Left ventricle myocardium inferior (tissue), 1 donor: ENCODE measurements around the gene PTBP2. TPM values are rescaled to one million over a fixed set of nuclear protein-coding genes. Genes with fewer than 3 reads are reported as not detected.

ENCODE experiments used
- DNase-seq: peaks from one replicate; pipeline ENCODE4 v3.0.0-alpha.2; 2020
- H3K27ac ChIP-seq: fragments of 200-600 bp; replicated peaks from 2 replicates; pipeline ENCODE4 v1.8.0; 2021
- H3K27me3 ChIP-seq: fragments of 200-600 bp; 2 replicates; pipeline ENCODE4 v1.8.0; 2021; ENCODE audit warnings: low read depth
- H3K36me3 ChIP-seq: fragments of 200-600 bp; 2 replicates; pipeline ENCODE4 v1.8.0; 2021
- H3K4me1 ChIP-seq: fragments of 200-600 bp; 2 replicates; pipeline ENCODE4 v1.8.0; 2021
- H3K4me3 ChIP-seq: fragments of 200-600 bp; 2 replicates; pipeline ENCODE4 v1.8.0; 2021; ENCODE audit warnings: mild to moderate bottlenecking, moderate library complexity
- H3K9me3 ChIP-seq: fragments of 200-600 bp; replicated peaks from 2 replicates; pipeline ENCODE4 v1.8.0; 2021
- intact Hi-C: fragments of 100-400 bp; cut with micrococcal nuclease; formaldehyde crosslinking; loops from one replicate; pipeline ENCODE4 v1.11.0; 2022
- total RNA-seq: library from RNA; stranded (reverse); fragmentation: NEBNext Ultra II Directional; extraction: Animal tissue kit (Norgen Biotek cat#: 25700); gene quantifications from one replicate; pipeline ENCODE4 v1.2.1, GENCODE V29; 2021
- TF ChIP-seq, protein P1 (sequence below): fragments of 200-600 bp; IDR thresholded peaks from 2 replicates; pipeline ENCODE4 v1.8.0; 2021; ENCODE audit warnings: antibody characterized with exemption, mild to moderate bottlenecking, borderline replicate concordance
- donor health status: DM: no; HTN: yes; CAD: no; lungs with severe emphysema.

The PTBP2 gene
- total RNA-seq, 1 donor from 2014 or later, result 10.3 TPM

GRCh38 chr1:96727860-96728259 lies 6.3 kb downstream of the PTBP2 start:
- H3K9me3 ChIP-seq, result no peaks in the 10 kb centered on the region
- DNase-seq, result no peak
- peaks cover 13% of the 10 kb centered on the region for H3K36me3 ChIP-seq
- H3K4me1 ChIP-seq, result peaks cover 57% of the 10 kb centered on the region
- no peaks in the 10 kb centered on the region for H3K27me3 ChIP-seq
- H3K27ac ChIP-seq, result no peak overlapping the region
- H3K4me3 ChIP-seq, result no peak overlapping the region
- TF ChIP-seq, protein P1, sequence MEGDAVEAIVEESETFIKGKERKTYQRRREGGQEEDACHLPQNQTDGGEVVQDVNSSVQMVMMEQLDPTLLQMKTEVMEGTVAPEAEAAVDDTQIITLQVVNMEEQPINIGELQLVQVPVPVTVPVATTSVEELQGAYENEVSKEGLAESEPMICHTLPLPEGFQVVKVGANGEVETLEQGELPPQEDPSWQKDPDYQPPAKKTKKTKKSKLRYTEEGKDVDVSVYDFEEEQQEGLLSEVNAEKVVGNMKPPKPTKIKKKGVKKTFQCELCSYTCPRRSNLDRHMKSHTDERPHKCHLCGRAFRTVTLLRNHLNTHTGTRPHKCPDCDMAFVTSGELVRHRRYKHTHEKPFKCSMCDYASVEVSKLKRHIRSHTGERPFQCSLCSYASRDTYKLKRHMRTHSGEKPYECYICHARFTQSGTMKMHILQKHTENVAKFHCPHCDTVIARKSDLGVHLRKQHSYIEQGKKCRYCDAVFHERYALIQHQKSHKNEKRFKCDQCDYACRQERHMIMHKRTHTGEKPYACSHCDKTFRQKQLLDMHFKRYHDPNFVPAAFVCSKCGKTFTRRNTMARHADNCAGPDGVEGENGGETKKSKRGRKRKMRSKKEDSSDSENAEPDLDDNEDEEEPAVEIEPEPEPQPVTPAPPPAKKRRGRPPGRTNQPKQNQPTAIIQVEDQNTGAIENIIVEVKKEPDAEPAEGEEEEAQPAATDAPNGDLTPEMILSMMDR, result no peak
- intact Hi-C loops, result no loop called here

DNA sequence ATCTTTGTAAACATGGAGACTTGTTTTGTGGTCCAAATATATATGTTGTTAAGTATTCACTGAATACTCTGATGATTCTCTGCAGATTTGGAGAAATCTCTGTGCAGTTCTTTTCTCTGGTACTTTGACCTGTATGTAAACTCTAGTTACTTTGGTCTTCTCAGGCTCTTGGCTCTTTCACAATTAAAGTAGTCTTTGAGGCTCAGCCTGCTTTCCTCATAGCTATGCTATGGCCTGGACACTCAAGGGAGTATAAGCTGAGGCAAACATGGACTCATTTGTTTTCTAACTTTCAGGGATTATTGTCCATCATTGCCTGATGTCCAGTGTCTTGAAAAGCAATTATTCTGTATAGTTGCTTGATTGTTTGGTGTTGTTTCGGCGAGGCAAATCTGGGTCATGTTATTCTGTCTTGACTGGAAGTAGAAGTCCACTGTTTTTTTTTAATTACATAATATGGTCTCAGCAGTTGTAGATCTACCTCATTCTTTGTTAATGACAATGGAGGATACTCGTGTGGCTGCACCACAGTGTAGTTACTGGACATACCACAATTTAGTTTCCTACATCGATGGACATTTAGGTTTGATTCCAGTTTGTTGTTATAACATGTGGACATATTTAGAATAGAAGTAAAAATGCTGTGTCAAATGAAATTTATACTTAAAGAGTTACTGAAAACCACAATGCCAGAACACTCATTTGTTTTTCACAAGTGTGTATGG lies 9.2 kb downstream of the PTBP2 start:
- peaks cover 20% of the 10 kb centered on the region for H3K36me3 ChIP-seq
- intact Hi-C loops, result no loop called here
- no peak for DNase-seq
- TF ChIP-seq, protein P1, result no peak
- H3K4me3 ChIP-seq, result no peak overlapping the region
- no peaks in the 10 kb centered on the region for H3K27me3 ChIP-seq
- H3K4me1 ChIP-seq, result peaks cover 37% of the 10 kb centered on the region
- H3K9me3 ChIP-seq, result peaks cover 3% of the 10 kb centered on the region
- H3K27ac ChIP-seq, result peak overlapping the region; percentile 2

DNA sequence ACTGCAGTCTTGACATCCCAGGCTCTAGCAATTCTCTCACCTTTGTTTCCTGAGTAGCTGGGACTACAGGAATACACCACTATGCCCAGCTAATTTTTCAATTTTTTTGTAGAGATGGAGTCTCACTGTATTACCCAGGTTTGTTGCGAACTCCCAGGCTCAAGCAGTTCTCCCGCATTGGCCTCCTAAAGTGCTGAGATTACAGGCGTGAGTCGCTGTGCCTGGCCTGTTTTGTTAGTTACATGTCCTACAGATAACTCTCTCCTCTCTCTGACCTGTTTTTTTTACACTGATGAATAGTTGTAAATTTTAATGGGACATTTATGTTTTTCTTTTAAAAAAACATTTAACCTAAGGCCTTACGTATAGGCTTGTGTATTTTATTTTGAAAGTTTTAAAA lies 19.8 kb downstream of the PTBP2 start:
- intact Hi-C loops, result no loop called here
- TF ChIP-seq, protein P1, result no peak
- DNase-seq, result no peak
- Histone ChIP-seq H3K27ac (no peak overlapping the region), H3K4me1 (peaks cover 43% of the 10 kb centered on the region), H3K27me3 (no peaks in the 10 kb centered on the region), H3K4me3 (no peak overlapping the region), H3K9me3 (no peaks in the 10 kb centered on the region), H3K36me3 (peaks cover 6% of the 10 kb centered on the region)

GRCh38 chr1:96746440-96747420 lies 25.1 kb downstream of the PTBP2 start:
- TF ChIP-seq, protein P1, result no peak

DNA sequence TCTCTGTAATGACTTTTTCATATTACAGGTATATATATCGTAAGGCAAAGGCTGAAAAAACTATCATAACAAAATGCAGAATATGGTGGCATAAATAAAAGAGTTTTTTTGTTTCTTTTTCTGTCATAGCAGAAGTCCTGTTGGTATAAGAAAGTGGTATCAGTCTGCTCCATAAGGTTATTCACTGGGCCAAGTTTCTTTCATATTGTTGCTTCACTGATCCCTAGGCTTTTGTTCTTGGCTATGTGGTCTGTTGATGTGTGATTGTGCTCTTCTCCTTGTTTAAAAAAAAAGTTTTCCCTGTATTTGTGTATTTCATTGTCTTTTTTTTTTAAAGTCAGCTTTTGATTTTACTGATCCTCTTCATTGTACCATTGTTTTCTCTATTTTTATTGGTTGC lies 26.0 kb downstream of the PTBP2 start:
- Histone ChIP-seq H3K4me3 (no peak overlapping the region), H3K4me1 (peaks cover 46% of the 10 kb centered on the region)

More at GRCh38 chr1:96746440-96747420, 25.1 kb downstream of the PTBP2 start:
- Histone ChIP-seq H3K27ac (no peak overlapping the region), H3K4me3 (no peak overlapping the region), H3K4me1 (peaks cover 54% of the 10 kb centered on the region), H3K27me3 (no peaks in the 10 kb centered on the region), H3K9me3 (no peaks in the 10 kb centered on the region), H3K36me3 (peaks cover under 1% of the 10 kb centered on the region)
- intact Hi-C loops, result no loop called here
- no peak for DNase-seq

More for the DNA sequence above, 26.0 kb downstream of the PTBP2 start:
- Histone ChIP-seq H3K36me3 (peaks cover 9% of the 10 kb centered on the region), H3K9me3 (no peaks in the 10 kb centered on the region), H3K27ac (no peak overlapping the region), H3K27me3 (no peaks in the 10 kb centered on the region)
- DNase-seq, result no peak
- intact Hi-C loops, result no loop called here
- TF ChIP-seq, protein P1, result no peak
